ENCODE results near the gene DNHD1. TPM values are rescaled to one million over a fixed set of nuclear protein-coding genes. Genes with fewer than 3 reads are reported as not detected.
A peak's percentile ranks its signal among the peaks of the same experiment; 100 is the strongest.

The DNHD1 gene
- total and polyA plus RNA-seq, 2 of the 13 experiments (the other 11 are each of a cell fraction or from before 2014, with no cell fraction given), result 2.7 to 9.3 TPM

DNA sequence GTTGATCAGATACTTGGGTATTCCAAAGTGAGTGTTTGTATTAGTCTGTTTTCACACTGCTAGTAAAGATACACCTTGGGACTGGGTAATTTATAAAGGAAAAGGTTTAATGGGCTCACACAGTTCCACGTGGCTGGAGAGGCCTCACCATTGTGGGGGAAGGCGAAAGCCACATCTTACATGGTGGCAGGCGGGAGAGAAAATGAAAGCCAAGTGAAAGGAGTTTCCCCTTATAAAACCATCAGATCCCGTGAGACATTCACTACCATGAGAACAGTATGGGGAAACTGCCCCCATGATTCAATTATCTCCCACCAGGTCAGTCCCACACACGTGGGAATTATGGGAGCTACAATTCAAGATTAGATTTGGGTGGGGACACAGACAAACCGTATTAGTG lies 8.7 kb upstream of the DNHD1 start (continued):
- no peak for TF ChIP-seq ZNF777 (CRISPR knock-in tag; IDR thresholded peaks at IDR 0.05)
- no peak for TF ChIP-seq NFIC (IDR thresholded peaks at IDR 0.05; ENCODE audit: low read length)
- TF ChIP-seq AGO2 (optimal IDR thresholded peaks at IDR 0.05; ENCODE audit: low read depth, low read length), result no peak
- no peak for TF ChIP-seq MAF1 (CRISPR knock-in tag; IDR thresholded peaks at IDR 0.05; ENCODE audit: borderline replicate concordance)
- TF ChIP-seq KLF6 (CRISPR knock-in tag; IDR thresholded peaks at IDR 0.05), result no peak
- no peak for TF ChIP-seq ZC3H13 (CRISPR knock-in tag; IDR thresholded peaks at IDR 0.05)
- TF ChIP-seq, protein P1, sequence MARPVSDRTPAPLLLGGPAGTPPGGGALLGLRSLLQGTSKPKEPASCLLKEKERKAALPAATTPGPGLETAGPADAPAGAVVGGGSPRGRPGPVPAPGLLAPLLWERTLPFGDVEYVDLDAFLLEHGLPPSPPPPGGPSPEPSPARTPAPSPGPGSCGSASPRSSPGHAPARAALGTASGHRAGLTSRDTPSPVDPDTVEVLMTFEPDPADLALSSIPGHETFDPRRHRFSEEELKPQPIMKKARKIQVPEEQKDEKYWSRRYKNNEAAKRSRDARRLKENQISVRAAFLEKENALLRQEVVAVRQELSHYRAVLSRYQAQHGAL (CRISPR knock-in tag; IDR thresholded peaks at IDR 0.05; ENCODE audit: not compliant biosample characterization), result no peak
- no peak for TF ChIP-seq NCOA2 (CRISPR knock-in tag; IDR thresholded peaks at IDR 0.05)
- TF ChIP-seq, protein P2, sequence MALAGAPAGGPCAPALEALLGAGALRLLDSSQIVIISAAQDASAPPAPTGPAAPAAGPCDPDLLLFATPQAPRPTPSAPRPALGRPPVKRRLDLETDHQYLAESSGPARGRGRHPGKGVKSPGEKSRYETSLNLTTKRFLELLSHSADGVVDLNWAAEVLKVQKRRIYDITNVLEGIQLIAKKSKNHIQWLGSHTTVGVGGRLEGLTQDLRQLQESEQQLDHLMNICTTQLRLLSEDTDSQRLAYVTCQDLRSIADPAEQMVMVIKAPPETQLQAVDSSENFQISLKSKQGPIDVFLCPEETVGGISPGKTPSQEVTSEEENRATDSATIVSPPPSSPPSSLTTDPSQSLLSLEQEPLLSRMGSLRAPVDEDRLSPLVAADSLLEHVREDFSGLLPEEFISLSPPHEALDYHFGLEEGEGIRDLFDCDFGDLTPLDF (CRISPR knock-in tag; IDR thresholded peaks at IDR 0.05), result no peak
- TF ChIP-seq FOXK2 (IDR thresholded peaks at IDR 0.05), result no peak
- no peak for TF ChIP-seq ZNF33B (CRISPR knock-in tag; IDR thresholded peaks at IDR 0.05)
- TF ChIP-seq KLF16 (CRISPR knock-in tag; IDR thresholded peaks at IDR 0.05), result no peak
- no peak for TF ChIP-seq ASH2L (IDR thresholded peaks at IDR 0.05; ENCODE audit: insufficient read length, low read depth, low read length)

DNA sequence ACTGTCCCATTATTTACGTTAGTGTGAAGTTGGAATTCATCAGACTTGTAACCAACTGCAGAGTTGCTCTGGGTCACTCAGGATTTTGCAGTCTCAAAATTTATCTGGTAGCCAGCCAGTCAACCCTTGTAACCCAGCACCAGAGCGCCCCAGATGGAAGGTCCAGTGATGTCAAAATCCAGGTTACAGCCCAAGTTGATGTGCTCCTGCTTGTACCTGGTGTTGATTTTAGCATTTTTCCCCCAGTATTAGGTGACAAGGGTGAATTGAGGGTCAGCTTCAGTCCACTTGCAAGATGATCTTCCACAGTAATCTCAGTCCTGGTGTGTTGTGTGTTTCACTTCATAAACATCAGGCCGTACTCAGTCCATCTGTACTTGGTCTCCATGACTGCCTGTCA lies 8.3 kb upstream of the DNHD1 start:
- no TSS peak for BruUV-seq (replicated peaks)
- ATAC-seq (peak; percentile 47), DNase-seq (ENCODE audit: low spot score) (no peak), FAIRE-seq (no peak)
- intact Hi-C loops (cut with micrococcal nuclease; ENCODE audit: unreplicated experiment) (loop anchor here (10.0 kb wide), 1 partner anchor 254 kb away; the partner anchor contains the start of genes CNGA4 and FHIP1B), in situ Hi-C loops (cut with HindIII; ENCODE audit: extremely low pct_ligation_motif_present, low pct_unique_long_range_greater_than_20kb) (loop anchor here (10.0 kb wide), 1 partner anchor 116 kb away; the partner anchor contains the start of genes ILK and RRP8)
- Histone ChIP-seq H3K4me2 (ENCODE audit: low read depth, low read length) (peak overlapping the region; percentile 13; the same call in 1 of the 2 replicates), H3K36me3 (replicated peaks in 1 of 2; ENCODE audit: control insufficient read depth in 1 of 2, insufficient read depth in 2 of 2, low read length in 2 of 2) (peaks cover 2 to 12% of the 10 kb centered on the region in 2 experiments), H4K20me1 (ENCODE audit: insufficient read depth, low read length) (no peaks in the 10 kb centered on the region; the same call in 1 of the 2 replicates), H3K27ac (ENCODE audit: extremely low read length, insufficient read depth, low read length) (no peak overlapping the region), H3K4me3 (replicated peaks in 1 of 3; ENCODE audit: insufficient read depth in 1 of 3, low read depth in 2 of 3, low read length in 3 of 3) (no peak overlapping the region), H3K9ac (ENCODE audit: insufficient read depth, low read depth, low read length) (no peak overlapping the region), H3K9me3 (ENCODE audit: low read length) (no peaks in the 10 kb centered on the region), H3K79me2 (ENCODE audit: insufficient read depth, low read length) (no peaks in the 10 kb centered on the region), H3K4me1 (ENCODE audit: insufficient read depth, low read length) (peaks cover 62% of the 10 kb centered on the region), H2AFZ (ENCODE audit: low read length) (no peak overlapping the region), H3K27me3 (ENCODE audit: control insufficient read depth in 1 of 2, insufficient read depth in 2 of 2, low read length in 2 of 2) (no peaks in the 10 kb centered on the region)
- WGBS (ENCODE audit: low lambda C conversion rate), result 89% methylated on average over 3 of the region's 3 CpGs
- TF ChIP-seq, protein P3, sequence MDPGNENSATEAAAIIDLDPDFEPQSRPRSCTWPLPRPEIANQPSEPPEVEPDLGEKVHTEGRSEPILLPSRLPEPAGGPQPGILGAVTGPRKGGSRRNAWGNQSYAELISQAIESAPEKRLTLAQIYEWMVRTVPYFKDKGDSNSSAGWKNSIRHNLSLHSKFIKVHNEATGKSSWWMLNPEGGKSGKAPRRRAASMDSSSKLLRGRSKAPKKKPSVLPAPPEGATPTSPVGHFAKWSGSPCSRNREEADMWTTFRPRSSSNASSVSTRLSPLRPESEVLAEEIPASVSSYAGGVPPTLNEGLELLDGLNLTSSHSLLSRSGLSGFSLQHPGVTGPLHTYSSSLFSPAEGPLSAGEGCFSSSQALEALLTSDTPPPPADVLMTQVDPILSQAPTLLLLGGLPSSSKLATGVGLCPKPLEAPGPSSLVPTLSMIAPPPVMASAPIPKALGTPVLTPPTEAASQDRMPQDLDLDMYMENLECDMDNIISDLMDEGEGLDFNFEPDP (CRISPR knock-in tag; conservative IDR thresholded peaks at IDR 0.05), result 0 out of 2 replicates have a peak, but pooled peaks have one; percentile 42
- no peak for TF ChIP-seq NONO (IDR thresholded peaks at IDR 0.05)
- peak; percentile 57; the same call in 1 of the 2 replicates for TF ChIP-seq NONO (CRISPR knock-in tag; conservative IDR thresholded peaks at IDR 0.05)
- no peak for TF ChIP-seq IKZF4 (CRISPR knock-in tag; IDR thresholded peaks at IDR 0.05; ENCODE audit: borderline replicate concordance, low read depth, not compliant biosample characterization)
- no peak for TF ChIP-seq FOXA1 (IDR thresholded peaks at IDR 0.05)
- peak; percentile 25; the same call in 1 of the 2 replicates for TF ChIP-seq FOXA1 (CRISPR knock-in tag; IDR thresholded peaks at IDR 0.05)
- TF ChIP-seq, protein P4, sequence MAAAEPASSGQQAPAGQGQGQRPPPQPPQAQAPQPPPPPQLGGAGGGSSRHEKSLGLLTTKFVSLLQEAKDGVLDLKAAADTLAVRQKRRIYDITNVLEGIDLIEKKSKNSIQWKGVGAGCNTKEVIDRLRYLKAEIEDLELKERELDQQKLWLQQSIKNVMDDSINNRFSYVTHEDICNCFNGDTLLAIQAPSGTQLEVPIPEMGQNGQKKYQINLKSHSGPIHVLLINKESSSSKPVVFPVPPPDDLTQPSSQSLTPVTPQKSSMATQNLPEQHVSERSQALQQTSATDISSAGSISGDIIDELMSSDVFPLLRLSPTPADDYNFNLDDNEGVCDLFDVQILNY (CRISPR knock-in tag; conservative IDR thresholded peaks at IDR 0.05), result no peak
- POLR2A ChIA-PET, result interaction anchor here (0.6 to 2.1 kb wide), 4 partner anchors 8 to 110 kb away, joined by 3 to 13 read pairs (median 8); partner anchors contain the start of genes ARFIP2 and TIMM10B
- CTCF ChIA-PET (ENCODE audit: low intra/inter-chr PET ratio, low total read pairs), result no interaction called here

All from HepG2 (cell line).